ENCODE data around the gene NDUFB4.

The NDUFB4 gene

GRCh38 chr3:120596116-120596852, at the start of gene NDUFB4:
TSS of gene NDUFB4 (plus strand) at chr3:120596336. CDS start at chr3:120596360, 24 bp downstream.
- peak; percentile 98 for DNase-seq

DNA sequence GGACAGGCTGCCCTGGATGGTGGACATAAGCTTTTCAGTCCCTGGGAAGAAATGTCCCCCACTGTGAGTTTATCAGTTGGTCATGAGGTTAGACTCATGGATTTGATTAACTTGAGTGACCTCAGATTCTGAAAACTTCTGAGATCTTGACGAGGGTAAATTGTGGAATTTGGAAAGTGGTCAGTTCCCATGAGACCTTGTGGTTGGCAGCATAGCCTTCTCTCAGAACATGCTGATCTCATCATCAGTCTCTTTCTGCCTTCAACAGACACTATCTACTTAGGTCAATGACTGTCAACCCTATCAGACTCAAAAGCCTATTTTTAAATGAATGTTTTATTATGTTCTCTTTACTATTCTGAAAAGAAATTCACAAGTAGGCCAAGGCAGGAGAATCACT, 45.6 kb upstream of the NDUFB4 start:
- DNase-seq, result no peak

GRCh38 chr3:120552184-120553172, 43.7 kb upstream of the NDUFB4 start:
- DNase-seq, result no peak

DNA sequence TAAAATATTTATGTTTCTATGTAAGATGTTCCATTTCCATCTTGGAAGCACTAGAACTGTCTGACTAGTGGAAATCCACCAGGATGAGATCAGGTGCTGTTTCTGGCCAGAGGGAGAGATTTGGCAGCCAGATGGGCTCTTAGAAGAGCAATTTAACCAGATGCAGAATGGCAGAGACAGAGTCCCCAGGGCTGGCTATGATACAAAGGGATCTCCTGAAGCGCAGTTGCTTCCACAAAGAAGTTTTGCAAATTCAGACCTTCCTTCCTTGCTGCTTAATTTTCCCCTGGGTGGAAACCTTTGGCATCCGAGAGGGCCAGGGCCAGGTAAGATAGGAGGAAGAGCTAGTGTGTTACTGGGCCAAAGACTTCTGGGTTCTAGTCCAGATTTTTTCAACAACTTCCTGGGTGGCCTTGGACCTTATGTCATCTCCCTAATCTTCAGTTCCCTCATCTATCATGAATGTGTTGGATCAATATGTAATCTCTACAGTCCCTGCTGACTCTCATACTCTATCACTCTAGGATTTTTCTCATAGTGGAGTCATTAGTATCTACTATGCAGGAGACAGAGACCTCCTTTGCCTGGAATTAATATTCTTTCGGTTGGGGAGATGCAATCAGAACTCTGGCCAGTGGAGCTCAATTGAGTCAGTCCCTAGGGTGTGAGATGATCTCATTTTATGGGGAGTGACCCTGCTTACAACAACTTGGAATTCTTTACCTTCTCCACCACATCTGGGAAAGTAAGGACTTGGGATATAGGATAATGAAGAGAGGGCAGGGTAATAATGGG, 41.1 kb upstream of the NDUFB4 start:
- no peak for DNase-seq

DNA sequence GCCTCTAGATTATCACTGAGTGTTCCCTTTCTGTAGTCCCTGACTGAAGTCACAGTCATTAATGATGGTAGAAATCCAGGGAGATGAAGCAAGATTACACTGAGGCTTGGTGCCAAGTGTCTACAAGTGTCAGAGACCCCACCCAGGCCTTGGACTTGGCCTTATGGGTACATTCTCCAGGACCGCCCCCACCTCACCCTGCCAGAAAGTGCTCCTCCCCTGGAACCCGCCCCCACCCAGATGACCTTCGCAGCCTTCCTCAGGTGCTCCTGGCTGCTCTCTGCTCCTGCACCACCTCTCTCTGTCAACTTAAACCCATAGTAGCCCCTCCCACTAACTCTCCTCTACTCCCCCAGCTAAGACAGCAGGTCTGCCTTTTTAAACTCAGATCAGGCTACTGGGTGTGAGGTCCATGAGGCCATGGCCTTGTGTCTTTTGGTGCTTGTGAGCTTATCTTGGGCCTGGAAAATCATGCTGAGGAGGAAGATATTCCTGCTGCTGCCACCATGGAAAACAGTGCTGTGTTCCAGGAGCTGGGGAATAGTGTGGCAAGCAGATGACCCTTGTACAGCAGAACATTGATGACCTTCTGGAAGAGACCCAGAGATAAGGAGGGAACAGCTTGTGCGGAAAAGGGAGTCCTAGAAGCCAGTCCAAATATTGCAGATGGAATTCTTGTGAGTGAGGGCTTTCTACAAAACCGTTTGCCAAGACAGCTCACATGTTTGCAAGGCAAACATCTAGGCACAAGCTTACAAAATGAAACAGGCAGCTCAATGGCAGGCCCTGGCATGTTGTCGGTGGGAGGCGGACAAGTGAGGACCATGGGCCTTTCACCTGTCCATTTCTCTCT, 40.3 kb upstream of the NDUFB4 start:
- DNase-seq, result no peak

DNA sequence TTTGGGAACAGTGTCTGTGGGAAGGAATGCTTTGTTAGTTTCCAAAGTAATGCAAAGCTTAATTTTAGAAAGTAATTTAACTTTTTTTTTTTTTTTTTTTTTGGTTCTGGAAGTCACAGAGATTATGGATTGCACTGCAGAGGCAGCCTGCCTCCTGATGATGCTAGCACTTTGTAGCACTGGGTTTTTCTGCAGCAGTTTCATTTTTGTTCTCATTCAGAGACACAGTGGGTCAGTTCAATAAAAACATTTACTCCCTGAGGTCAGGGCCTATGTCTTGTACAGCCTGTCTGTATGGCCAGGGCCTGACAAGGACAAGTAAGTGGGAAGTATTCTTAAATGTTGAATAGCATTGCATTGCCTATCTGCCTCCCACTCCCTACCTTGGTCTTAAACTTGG, 39.0 kb upstream of the NDUFB4 start:
- DNase-seq, result no peak

- peak; percentile 61 for DNase-seq
These were observed 37.3 kb upstream of the NDUFB4 start for GRCh38 chr3:120558771-120559241.

GRCh38 chr3:120559242-120560061, 36.7 kb upstream of the NDUFB4 start:
- no peak for DNase-seq

- DNase-seq, result no peak
These were observed 35.6 kb upstream of the NDUFB4 start for GRCh38 chr3:120560304-120561250.

DNA sequence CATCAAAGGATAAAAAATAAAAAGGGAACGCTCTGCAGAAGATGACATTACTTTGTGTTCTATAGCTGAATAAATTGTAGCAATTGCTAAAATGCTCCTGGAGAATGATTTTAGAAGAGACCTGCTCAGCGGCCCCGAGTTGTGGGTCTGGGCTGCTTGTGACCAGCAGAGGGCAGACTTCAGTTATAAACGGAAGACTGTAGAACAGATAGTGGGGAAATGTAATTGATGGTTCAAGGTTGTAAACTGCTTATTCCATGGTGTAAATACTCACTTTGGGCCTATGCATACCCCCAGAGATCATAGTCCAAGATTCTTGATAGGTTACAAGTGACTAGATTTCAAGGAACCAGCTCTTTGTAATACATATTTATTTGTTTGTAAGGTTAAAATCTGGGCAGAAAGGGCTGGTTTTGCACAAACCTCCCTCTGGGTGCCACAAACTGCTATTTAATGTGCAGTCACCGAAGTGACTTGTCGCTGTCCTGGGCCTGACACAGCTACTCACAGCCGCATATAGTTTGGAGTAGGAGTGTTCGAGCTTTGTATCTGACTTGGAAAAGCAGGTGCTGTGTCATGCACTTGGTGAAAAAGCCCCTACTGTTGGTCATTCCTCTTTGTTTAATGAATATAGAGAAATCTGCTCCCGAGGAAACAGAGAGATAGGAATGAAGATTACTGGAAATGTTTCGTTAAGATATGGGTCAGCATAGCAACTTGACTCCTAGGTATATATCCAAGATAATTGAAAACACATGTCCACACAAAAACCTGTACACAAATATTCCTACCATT, 34.7 kb upstream of the NDUFB4 start:
- peak; percentile 46 for DNase-seq

- no peak for DNase-seq
These were observed 32.6 kb upstream of the NDUFB4 start for GRCh38 chr3:120563356-120564022.

DNA sequence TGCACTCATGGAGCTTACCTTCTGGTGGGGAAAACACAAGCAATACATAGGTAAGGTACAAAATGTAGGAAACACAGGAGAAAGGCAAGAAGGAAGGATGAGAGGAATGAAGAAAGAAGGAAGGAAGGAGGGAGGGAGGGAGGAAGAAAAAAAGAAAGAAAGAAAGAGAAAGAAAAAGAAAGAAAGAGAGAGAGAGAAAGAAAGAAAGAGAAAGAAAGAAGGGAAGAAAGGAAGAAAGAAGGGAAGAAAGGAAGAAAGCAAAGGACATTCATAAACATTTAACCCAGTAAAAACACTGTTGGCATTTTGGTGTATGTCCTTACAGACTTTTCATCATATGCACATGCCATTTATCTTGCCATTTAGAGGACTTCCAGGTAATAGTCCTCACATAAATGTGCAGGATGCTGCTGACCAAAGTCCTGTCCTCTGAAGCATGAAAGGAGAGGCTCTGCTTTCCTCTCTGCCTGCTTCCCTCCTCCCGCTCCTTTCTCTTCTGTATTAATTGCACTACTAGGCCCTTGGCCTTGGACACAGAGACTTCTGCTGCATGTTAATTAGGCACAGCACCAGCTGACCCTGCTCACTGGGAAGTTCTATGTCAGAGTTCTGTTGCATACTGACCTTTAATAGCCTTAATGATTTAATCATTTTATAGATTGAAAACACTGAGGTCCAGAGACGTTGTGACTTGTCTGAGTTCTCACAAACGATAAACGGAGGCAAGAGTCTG, 29.7 kb upstream of the NDUFB4 start:
- no peak for DNase-seq

DNA sequence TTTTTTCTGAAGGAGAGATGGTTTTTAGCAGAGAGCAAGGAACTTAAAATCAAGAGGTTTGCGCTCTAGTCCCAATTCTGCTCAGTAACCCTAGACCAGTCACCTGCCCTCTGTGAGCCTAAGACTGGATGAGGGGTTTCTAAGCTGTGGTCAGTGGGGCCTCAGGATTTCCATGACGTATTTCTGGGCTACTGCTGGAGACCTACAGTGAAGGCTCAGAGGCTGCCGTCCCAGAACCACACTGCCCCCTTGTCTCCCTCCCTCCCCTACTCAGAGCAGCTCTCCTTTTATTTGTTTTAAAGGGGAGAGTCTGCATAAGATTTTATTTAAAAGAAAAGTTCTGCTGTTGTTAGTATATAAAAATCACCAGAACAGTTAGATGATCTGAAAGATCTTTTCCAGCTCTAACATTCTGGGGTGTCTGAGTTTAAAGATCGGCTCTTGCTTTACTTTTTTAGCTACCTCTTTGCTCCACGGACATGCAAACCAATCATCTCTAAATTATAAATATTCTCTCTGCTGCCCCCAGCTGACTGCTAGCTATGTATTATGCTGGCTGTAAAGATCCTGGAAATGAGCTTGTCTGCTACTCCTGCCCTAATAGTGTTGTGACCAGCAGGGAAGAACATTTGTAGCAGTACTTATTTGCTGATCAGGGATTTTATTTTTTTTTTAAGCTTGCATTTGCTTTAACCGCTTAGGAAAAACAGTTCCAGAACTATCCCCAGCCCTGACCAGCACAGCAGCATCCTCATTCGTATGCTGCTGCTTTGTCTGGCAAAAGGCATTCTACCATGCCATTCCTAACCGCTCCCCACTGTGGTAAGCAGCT, 28.6 kb upstream of the NDUFB4 start:
- DNase-seq, result peak; percentile 8

DNA sequence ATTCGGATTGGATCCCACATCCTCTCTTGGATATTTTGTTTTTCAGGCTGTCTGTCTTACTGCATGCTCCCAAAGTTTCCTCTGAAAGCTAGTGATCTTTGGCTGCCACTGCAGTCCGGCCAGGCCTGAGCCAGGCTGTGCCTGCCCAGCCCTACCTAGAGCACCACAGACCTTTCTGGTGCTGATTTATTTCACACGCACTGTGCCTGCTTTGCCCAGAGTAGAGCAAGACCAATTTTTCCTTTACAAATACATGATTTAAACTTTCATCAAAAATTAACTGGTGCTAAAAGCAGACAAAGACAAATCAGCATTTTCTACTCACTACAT, 28.0 kb upstream of the NDUFB4 start:
- no peak for DNase-seq

DNA sequence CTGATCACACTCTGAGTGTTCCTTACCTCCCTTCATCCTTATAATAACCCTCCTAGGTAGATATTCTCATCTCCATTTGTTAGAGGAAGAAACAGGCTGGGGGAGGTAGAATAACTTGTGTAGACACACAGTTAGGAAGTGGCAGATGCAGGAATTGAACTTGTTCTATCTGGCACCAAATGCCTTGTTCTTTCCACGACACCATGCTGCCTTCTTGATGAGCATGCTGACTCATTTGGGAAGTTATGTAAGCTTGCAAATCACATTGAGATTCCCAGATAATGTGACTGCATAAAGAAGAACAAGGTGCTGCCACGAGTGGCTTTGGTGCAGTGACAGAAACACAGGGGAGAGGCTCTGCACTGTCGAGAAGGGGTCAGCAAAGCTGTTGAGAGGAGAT, 27.5 kb upstream of the NDUFB4 start:
- no peak for DNase-seq

DNA sequence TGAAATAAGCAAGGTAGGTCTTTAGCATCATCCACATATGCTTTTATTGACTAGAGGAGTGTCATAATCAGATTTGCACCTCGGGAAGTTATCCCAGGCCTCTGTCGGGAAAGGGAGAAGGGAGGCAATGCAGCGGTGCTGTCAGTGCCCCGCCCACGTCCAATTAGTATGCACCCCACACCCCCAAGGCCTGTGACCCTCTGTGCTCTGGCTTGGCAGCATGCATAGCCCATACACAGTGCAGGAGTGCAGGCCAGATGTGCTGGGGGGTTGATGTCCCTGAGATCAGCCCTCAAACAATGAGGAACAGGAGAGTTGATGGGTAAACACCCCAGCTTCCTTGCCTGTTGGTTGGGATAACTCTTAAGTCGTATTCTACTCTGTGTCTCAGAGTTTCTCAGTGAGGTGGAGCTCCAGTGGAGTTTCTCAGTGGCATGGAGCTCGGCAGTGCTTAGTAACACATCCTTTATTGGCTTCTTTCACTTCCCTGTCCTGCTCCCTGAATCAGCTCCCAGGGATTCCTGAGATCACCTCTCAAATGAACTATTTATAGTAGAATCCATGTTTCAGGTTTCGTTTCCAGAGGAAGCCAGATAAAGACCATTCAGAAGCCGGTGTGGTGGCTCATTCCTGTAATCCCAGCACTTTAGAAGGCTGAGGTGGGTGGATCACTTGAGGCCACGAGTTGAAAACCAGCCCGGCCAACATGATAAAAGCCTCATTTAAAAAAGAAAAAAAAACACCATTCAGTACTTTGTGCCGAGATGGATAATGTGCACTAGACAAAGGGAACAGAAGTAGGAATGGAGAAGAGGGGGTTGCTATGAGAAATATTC, 26.7 kb upstream of the NDUFB4 start:
- no peak for DNase-seq
